NT2/D1 (cell line): ENCODE measurements around the gene TMEM45B.
"Not testable (repeated sequence)": the region's sequence is repeated elsewhere in the genome, so short reads cannot be mapped to it uniquely, and the experiment has no call there.

Source experiments
- DNase-seq: peaks from one replicate; pipeline ENCODE4 v3.0.0-alpha.2; 2011; ENCODE audit warnings: low read depth, low spot score
- H3K27me3 ChIP-seq: 2 replicates; pipeline ENCODE4 v1.6.0; 2011; ENCODE audit warnings: mild to moderate bottlenecking; ENCODE audit not compliant: insufficient read length, insufficient read depth
- H3K36me3 ChIP-seq: 2 replicates; pipeline ENCODE4 v1.6.1; 2011; ENCODE audit warnings: mild to moderate bottlenecking, low read length, mixed read lengths; ENCODE audit not compliant: insufficient read depth, insufficient read length
- H3K4me1 ChIP-seq: 2 replicates; pipeline ENCODE4 v1.5.1; 2011; ENCODE audit not compliant: insufficient read depth, insufficient read length
- H3K4me3 ChIP-seq: 2 replicates; pipeline ENCODE4 v1.5.1; 2011; ENCODE audit warnings: low read depth; ENCODE audit not compliant: insufficient read length
- H3K9ac ChIP-seq: 2 replicates; pipeline ENCODE4 v1.6.0; 2011; ENCODE audit warnings: low read depth; ENCODE audit not compliant: insufficient read length
- H3K9me3 ChIP-seq: 2 replicates; pipeline ENCODE4 v1.5.1; 2011; ENCODE audit warnings: mild to moderate bottlenecking, low read length; ENCODE audit not compliant: insufficient read depth
- SUZ12 ChIP-seq: IDR thresholded peaks from 2 replicates; pipeline ENCODE4 v1.6.1; 2011; ENCODE audit not compliant: insufficient read length, insufficient read depth; ENCODE audit errors: extremely low read depth
- YY1 ChIP-seq: IDR thresholded peaks from 2 replicates; pipeline ENCODE4 v1.6.1; 2011; ENCODE audit not compliant: insufficient read length, insufficient read depth
- ZNF274 ChIP-seq: IDR thresholded peaks from 2 replicates; pipeline ENCODE4 v1.6.1; 2011; ENCODE audit warnings: mild to moderate bottlenecking, low read depth, low read length

Gene TMEM45B

DNA sequence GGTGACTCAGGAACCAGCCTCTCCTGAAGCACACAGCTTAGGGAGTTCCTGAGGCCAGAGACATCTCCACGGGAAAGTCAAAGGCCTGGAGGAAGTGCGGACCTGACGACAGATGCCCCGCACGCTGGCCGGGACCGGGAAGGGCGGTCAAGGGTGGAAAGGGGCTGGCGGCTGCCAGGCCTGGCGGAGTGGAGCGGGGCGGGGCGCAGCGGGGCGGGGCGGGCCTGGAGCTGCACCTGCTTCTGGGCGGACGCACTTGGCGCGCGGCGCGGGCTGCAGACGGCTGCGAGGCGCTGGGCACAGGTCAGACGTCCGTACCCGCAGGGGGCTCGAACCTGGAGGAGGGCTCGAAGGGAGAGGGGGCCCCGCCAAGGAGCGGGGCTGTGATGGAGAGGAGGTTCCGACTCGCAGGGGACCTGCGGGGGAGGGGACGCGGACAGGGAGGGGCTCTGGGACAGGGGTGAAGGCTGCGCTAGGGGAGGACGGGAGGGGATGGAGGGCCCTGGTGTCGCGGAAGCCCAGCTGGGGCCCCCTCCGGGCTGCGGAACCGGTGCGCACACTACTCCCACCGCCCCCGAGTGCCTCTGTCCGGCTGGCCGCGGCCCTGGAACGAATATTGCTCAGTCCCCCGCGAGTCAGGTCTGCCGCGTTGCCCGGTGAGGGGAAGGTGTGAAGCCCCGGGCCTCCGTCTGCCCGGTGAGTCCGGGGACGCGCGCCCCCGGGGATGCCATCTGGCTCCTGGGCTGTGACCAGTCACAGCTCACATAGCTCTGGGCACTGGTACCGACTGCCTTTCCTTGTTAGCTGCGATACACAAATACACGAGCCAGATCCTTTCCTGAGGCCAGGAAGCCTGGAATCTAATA lies at the start of gene TMEM45B:
TMEM45B (plus strand) TSS at position 253 of the 866 bp plus-strand sequence. CDS start 36,635 bp downstream, outside the sequence.
- Histone ChIP-seq H3K36me3 (no peaks in the 10 kb centered on the region), H3K4me3 (no peak within 1 kb of the TSS), H3K4me1 (no peaks in the 10 kb centered on the region)

DNA sequence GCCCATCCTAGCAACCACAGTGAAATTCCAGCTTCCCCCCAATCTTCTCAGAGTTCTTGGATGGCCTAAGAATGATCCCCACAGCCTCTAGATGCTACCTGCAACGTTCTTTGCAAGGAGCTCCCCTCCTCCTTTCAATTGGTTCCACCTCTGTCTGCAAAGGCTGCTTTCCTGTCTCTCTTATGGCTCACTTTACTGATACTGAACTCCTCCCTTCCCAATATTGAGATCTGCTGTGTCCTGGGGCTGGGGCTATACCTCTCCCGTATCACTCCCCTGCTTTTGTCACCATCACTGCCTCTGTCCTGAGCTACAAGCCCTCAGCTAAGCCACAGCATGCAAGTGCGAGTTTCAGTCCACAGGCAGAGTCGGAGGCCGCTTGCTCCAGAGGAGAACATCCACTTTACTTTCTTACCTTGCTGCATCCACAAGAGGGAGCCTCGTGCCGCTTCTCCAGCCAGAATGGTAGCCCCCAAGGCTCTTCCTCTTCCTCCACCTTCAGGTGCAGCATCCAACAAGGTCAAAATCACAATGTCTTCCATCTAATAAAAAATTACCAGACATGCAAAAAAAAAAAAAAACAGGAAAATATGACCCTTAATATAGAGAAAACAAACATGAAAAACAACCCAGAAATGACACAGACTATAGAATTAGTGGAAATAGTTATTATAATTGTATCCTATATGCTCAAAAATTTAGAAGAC lies 48.6 kb upstream of the TMEM45B start:
- Histone ChIP-seq H3K27me3 (no peaks in the 10 kb centered on the region), H3K4me1 (peaks cover 3% of the 10 kb centered on the region), H3K9ac (no peak overlapping the region), H3K36me3 (no peaks in the 10 kb centered on the region), H3K4me3 (no peak overlapping the region), H3K9me3 (no peaks in the 10 kb centered on the region)
- no peak for TF ChIP-seq ZNF274
- no peak for TF ChIP-seq YY1
- TF ChIP-seq SUZ12: no peak
- peak; percentile 47 for DNase-seq

More for the DNA sequence above, at the start of gene TMEM45B:
- Histone ChIP-seq H3K27me3 (no peaks in the 10 kb centered on the region), H3K9me3 (no peaks in the 10 kb centered on the region), H3K9ac (no peak within 1 kb of the TSS)
- TF ChIP-seq YY1 (no peak), ZNF274 (no peak), SUZ12 (no peak)
- DNase-seq: no peak

DNA sequence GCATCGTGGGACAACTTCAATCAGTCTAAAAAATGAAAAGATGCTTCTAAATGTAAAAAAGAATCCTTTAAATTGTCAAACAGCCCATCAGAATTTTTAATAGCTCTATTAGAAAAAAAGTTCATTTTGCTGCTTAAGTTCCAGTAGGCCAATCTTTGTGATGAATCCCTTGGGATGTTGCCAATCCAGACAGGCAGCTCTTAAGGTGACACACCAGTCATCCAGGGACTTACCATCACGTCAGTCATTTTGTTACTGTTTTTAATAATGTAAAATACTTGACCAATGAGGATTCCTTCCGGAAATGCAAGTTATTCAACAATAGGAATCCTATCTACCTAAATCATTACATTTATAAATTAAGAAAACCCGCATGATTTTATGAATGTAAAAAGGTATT lies 47.8 kb upstream of the TMEM45B start:
- Histone ChIP-seq H3K9me3 (no peaks in the 10 kb centered on the region), H3K4me1 (peaks cover 3% of the 10 kb centered on the region), H3K27me3 (no peaks in the 10 kb centered on the region), H3K9ac (no peak overlapping the region), H3K4me3 (no peak overlapping the region), H3K36me3 (no peaks in the 10 kb centered on the region)
- DNase-seq: no peak
- TF ChIP-seq SUZ12 (no peak), ZNF274 (no peak), YY1 (no peak)

DNA sequence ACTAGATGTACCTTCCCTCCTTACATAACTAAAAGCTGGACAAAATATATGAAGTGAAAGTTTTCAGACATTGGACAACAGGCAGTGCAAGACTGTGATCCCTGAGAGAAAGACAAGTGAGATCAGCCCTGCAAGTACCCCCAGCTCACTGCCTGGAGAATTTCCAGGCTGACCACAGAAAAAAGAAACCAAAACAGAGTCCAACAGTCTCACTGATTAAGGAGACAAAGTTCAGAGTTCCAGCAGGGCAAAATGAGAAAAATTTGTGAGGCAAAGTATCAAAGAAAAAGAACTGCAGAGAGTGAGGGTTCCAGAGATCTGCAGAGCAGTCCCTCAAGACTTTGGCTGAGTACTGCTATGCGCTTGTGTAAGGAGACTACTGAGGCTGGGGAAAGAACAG lies 47.3 kb upstream of the TMEM45B start:
- Histone ChIP-seq H3K36me3 (no peaks in the 10 kb centered on the region), H3K4me3 (no peak overlapping the region), H3K4me1 (peaks cover 3% of the 10 kb centered on the region), H3K9me3 (no peaks in the 10 kb centered on the region), H3K27me3 (no peaks in the 10 kb centered on the region), H3K9ac (no peak overlapping the region)
- no peak for DNase-seq
- TF ChIP-seq SUZ12: no peak
- no peak for TF ChIP-seq ZNF274
- no peak for TF ChIP-seq YY1

DNA sequence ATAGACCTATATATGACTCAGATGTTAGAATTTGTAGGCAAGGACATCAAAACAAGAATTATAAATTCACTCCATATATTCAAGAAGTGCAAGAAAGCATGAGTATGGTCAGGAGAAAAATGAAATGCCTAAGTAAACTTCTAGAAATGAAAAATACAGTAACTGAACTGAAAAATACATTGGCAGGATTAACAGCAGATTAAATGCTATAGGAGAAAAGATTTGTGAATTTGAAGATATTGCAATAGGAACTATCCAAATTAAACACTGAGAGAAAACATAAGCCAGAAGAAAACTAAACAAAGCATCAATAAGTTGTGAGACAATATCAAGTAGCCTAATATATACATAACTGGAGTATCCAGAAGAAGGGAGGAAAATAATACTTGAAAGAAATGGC lies 46.6 kb upstream of the TMEM45B start:
- Histone ChIP-seq H3K36me3 (no peaks in the 10 kb centered on the region), H3K9ac (no peak overlapping the region), H3K27me3 (no peaks in the 10 kb centered on the region), H3K9me3 (no peaks in the 10 kb centered on the region), H3K4me1 (peaks cover 3% of the 10 kb centered on the region), H3K4me3 (no peak overlapping the region)
- TF ChIP-seq YY1 (no peak), ZNF274 (no peak), SUZ12 (no peak)
- DNase-seq: no peak

DNA sequence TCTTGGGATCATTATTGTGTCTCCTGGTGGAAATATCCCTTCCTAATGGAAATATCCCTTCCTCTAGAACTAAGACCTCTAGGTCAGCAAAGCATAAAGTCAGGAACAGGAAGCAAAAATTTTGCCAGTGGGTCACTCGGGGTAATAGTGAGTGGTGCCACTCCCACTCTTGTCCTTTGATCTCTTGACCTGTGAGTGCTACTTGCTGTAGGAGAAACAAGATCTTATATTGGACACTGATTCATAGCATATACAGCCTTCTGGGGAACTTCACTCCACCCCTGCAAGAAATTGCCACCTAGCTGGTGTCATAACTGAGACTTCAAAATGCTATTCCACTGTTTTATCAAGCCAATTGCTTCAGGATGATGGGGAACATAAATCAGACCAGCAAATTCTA lies 44.7 kb upstream of the TMEM45B start:
- no peak overlapping the region for H3K4me3 ChIP-seq
- no peak for TF ChIP-seq ZNF274
- no peak for TF ChIP-seq SUZ12
- TF ChIP-seq YY1: no peak
- no peak for DNase-seq

DNA sequence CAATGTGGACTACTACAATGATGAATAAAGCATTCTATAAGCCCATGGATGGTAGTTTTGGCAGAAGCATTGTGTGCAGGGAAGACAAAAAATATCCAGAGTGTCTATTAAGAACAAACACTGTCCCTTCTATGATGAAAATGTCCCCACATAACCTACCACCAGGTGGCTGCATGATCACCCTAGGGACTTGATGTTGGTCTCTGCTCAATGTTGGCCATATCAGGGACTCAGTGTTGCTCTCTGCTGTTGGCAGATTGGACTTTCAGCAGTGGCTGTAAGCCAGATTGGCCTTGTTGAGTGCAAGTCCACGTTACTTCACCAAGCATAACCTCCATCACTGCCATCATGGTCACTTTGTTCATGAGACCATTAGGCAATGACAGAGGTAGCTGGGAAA lies 44.2 kb upstream of the TMEM45B start:
- not testable (repeated sequence) for H3K36me3 ChIP-seq, H3K4me3 ChIP-seq, DNase-seq, H3K9ac ChIP-seq, H3K4me1 ChIP-seq, H3K9me3 ChIP-seq, H3K27me3 ChIP-seq

More for the DNA sequence above, 44.7 kb upstream of the TMEM45B start:
- Histone ChIP-seq H3K36me3 (no peaks in the 10 kb centered on the region), H3K4me1 (peaks cover 3% of the 10 kb centered on the region), H3K9me3 (no peaks in the 10 kb centered on the region), H3K9ac (no peak overlapping the region), H3K27me3 (no peaks in the 10 kb centered on the region)
